Activated CD4-positive, CD25-positive, alpha-beta regulatory T cell treated with anti-CD3 and anti-CD28 coated beads, Interleukin-2, amount 50 U/mL, for 24 hours (primary cell): Measurements from ENCODE around the gene CBARP.

ENCODE experiments used
- ATAC-seq, 2 donors: fragments of 150-1000 bp; cut with Tn5 transposase; one replicate each; pipeline ENCODE4 v1.10.0; 2021; ENCODE audit warnings: mild to moderate bottlenecking in 1 of 2, moderate library complexity in 1 of 2

CBARP gene

GRCh38 chr19:1237754-1238368, at the start of gene CBARP:
Gene CBARP (minus strand): TSS chr19:1238005. CDS start chr19:1236100, 1,905 bp downstream.
- ATAC-seq: peak in 1 of 2 donors; percentile 2

- no peak for ATAC-seq
These were observed 48.9 kb upstream of the CBARP start for GRCh38 chr19:1286487-1287353.

- ATAC-seq: no peak
These were observed 48.0 kb upstream of the CBARP start, which contains the start of gene EFNA2 for GRCh38 chr19:1285737-1286360. Gene EFNA2 (plus strand): TSS chr19:1285873. CDS start chr19:1286169, 296 bp downstream.

GRCh38 chr19:1284979-1285736, 47.4 kb upstream of the CBARP start:
- ATAC-seq: no peak

- ATAC-seq: no peak
These were observed 46.6 kb upstream of the CBARP start for GRCh38 chr19:1284293-1284978.

- no peak for ATAC-seq
These were observed 46.1 kb upstream of the CBARP start for GRCh38 chr19:1283917-1284292.

- no peak for ATAC-seq
These were observed 45.6 kb upstream of the CBARP start for GRCh38 chr19:1283207-1283916.

GRCh38 chr19:1282588-1283206, 44.9 kb upstream of the CBARP start:
- no peak for ATAC-seq

- ATAC-seq: no peak
These were observed 43.9 kb upstream of the CBARP start for GRCh38 chr19:1281569-1282287.

- ATAC-seq: no peak
These were observed 43.1 kb upstream of the CBARP start for GRCh38 chr19:1280636-1281568.

- peak in 1 of 2 donors; percentile 9 for ATAC-seq
These were observed 42.1 kb upstream of the CBARP start for GRCh38 chr19:1279782-1280341.

GRCh38 chr19:1278713-1279660, 41.2 kb upstream of the CBARP start:
- ATAC-seq: no peak

GRCh38 chr19:1278074-1278473, 40.3 kb upstream of the CBARP start:
- ATAC-seq: no peak

GRCh38 chr19:1277061-1277460, 39.3 kb upstream of the CBARP start:
- ATAC-seq: no peak

GRCh38 chr19:1276628-1277022, 38.8 kb upstream of the CBARP start:
- ATAC-seq: no peak

- no peak for ATAC-seq
These were observed 38.3 kb upstream of the CBARP start for GRCh38 chr19:1275976-1276627.
